Effector memory CD4-positive, alpha-beta T cell (primary cell): ENCODE results near the gene STARD3NL.

ENCODE experiments used
- DNase-seq, 3 donors: peaks; one replicate each; pipeline ENCODE4 v3.0.0-alpha.2; 2020
- H3K27ac ChIP-seq: 2 replicates; pipeline ENCODE4 v1.7.0; 2013; ENCODE audit warnings: mild to moderate bottlenecking, low read length, moderate library complexity; ENCODE audit not compliant: insufficient read depth, poor library complexity, severe bottlenecking
- H3K27me3 ChIP-seq: replicated peaks from 2 replicates; pipeline ENCODE4 v1.7.0; 2013; ENCODE audit warnings: mild to moderate bottlenecking, low read length; ENCODE audit not compliant: insufficient read depth, control insufficient read depth, poor library complexity, severe bottlenecking
- H3K36me3 ChIP-seq: 2 replicates; pipeline ENCODE4 v1.7.0; 2013; ENCODE audit warnings: mild to moderate bottlenecking, low read length, moderate library complexity; ENCODE audit not compliant: control insufficient read depth, insufficient read depth
- H3K4me1 ChIP-seq: 2 replicates; pipeline ENCODE4 v1.7.0; 2013; ENCODE audit warnings: low read length, mild to moderate bottlenecking; ENCODE audit not compliant: control insufficient read depth, insufficient read depth, poor library complexity, severe bottlenecking
- H3K4me3 ChIP-seq: 2 replicates; pipeline ENCODE4 v1.7.0; 2013; ENCODE audit warnings: low read length, low read depth, mild to moderate bottlenecking; ENCODE audit not compliant: insufficient read depth, poor library complexity, severe bottlenecking
- H3K9me3 ChIP-seq: 2 replicates; pipeline ENCODE4 v1.7.0; 2013; ENCODE audit warnings: mild to moderate bottlenecking, low read length, moderate library complexity; ENCODE audit not compliant: control insufficient read depth

STARD3NL gene

GRCh38 chr7:38181111-38181510 is 3.1 kb downstream of the STARD3NL start:
- Histone ChIP-seq H3K4me3 (no peak overlapping the region), H3K27ac (no peak overlapping the region), H3K4me1 (peaks cover 7% of the 10 kb centered on the region), H3K36me3 (no peaks in the 10 kb centered on the region), H3K27me3 (no peaks in the 10 kb centered on the region), H3K9me3 (no peaks in the 10 kb centered on the region)
- no peak for DNase-seq

GRCh38 chr7:38182450-38182849 is 4.4 kb downstream of the STARD3NL start:
- Histone ChIP-seq H3K4me1 (peaks cover 7% of the 10 kb centered on the region), H3K9me3 (no peaks in the 10 kb centered on the region), H3K27ac (no peak overlapping the region), H3K4me3 (no peak overlapping the region), H3K36me3 (no peaks in the 10 kb centered on the region), H3K27me3 (no peaks in the 10 kb centered on the region)
- no peak for DNase-seq

- Histone ChIP-seq H3K4me1 (no peaks in the 10 kb centered on the region), H3K36me3 (no peaks in the 10 kb centered on the region), H3K9me3 (no peaks in the 10 kb centered on the region), H3K27ac (no peak overlapping the region), H3K27me3 (no peaks in the 10 kb centered on the region), H3K4me3 (no peak overlapping the region)
- no peak for DNase-seq
These were observed 7.6 kb downstream of the STARD3NL start for GRCh38 chr7:38185395-38186307.

GRCh38 chr7:38186593-38187314 is 8.7 kb downstream of the STARD3NL start:
- H3K4me1 ChIP-seq, result no peaks in the 10 kb centered on the region
- no peak for DNase-seq
- no peaks in the 10 kb centered on the region for H3K9me3 ChIP-seq
- no peak overlapping the region for H3K4me3 ChIP-seq
- no peak overlapping the region for H3K27ac ChIP-seq
- H3K36me3 ChIP-seq, result no peaks in the 10 kb centered on the region
- no peaks in the 10 kb centered on the region for H3K27me3 ChIP-seq

GRCh38 chr7:38187794-38188440 is 9.9 kb downstream of the STARD3NL start:
- Histone ChIP-seq H3K9me3 (no peaks in the 10 kb centered on the region), H3K4me3 (no peak overlapping the region), H3K4me1 (no peaks in the 10 kb centered on the region), H3K36me3 (no peaks in the 10 kb centered on the region), H3K27ac (no peak overlapping the region), H3K27me3 (no peaks in the 10 kb centered on the region)
- DNase-seq, result no peak

GRCh38 chr7:38189231-38189938 is 11.3 kb downstream of the STARD3NL start:
- H3K9me3 ChIP-seq, result no peaks in the 10 kb centered on the region
- H3K27me3 ChIP-seq, result no peaks in the 10 kb centered on the region
- H3K36me3 ChIP-seq, result no peaks in the 10 kb centered on the region
- no peaks in the 10 kb centered on the region for H3K4me1 ChIP-seq
- no peak overlapping the region for H3K27ac ChIP-seq
- H3K4me3 ChIP-seq, result no peak overlapping the region
- DNase-seq, result no peak

- Histone ChIP-seq H3K9me3 (no peaks in the 10 kb centered on the region), H3K27ac (no peak overlapping the region), H3K4me1 (no peaks in the 10 kb centered on the region), H3K4me3 (no peak overlapping the region), H3K27me3 (no peaks in the 10 kb centered on the region), H3K36me3 (no peaks in the 10 kb centered on the region)
- DNase-seq, result no peak
These were observed 12.0 kb downstream of the STARD3NL start for GRCh38 chr7:38190011-38190410.

- H3K36me3 ChIP-seq, result no peaks in the 10 kb centered on the region
- no peak overlapping the region for H3K27ac ChIP-seq
- no peak for DNase-seq
- no peaks in the 10 kb centered on the region for H3K27me3 ChIP-seq
- no peaks in the 10 kb centered on the region for H3K9me3 ChIP-seq
- H3K4me3 ChIP-seq, result no peak overlapping the region
- H3K4me1 ChIP-seq, result peaks cover 2% of the 10 kb centered on the region
These were observed 13.7 kb downstream of the STARD3NL start for GRCh38 chr7:38191791-38192190.

GRCh38 chr7:38192327-38192726 is 14.3 kb downstream of the STARD3NL start:
- H3K36me3 ChIP-seq, result no peaks in the 10 kb centered on the region
- H3K27me3 ChIP-seq, result no peaks in the 10 kb centered on the region
- no peaks in the 10 kb centered on the region for H3K9me3 ChIP-seq
- no peak overlapping the region for H3K4me3 ChIP-seq
- no peak overlapping the region for H3K27ac ChIP-seq
- peaks cover 2% of the 10 kb centered on the region for H3K4me1 ChIP-seq
- no peak for DNase-seq
